RWPE1 (cell line): ENCODE measurements around the gene AGAP1.
"Not testable (repeated sequence)": the region's sequence is repeated elsewhere in the genome, so short reads cannot be mapped to it uniquely, and the experiment has no call there.

Experiments
- CTCF ChIA-PET: fragments of 350-600 bp; sonication (Branson Sonifier 250); formaldehyde crosslinking; extraction: SDS; loops from one replicate; lab custom pipeline; 2021; lab: Yijun Ruan, JAX
- POLR2A ChIA-PET: fragments of 400-600 bp; formaldehyde crosslinking; extraction: SDS; loops from one replicate; lab custom pipeline; 2020; ENCODE audit warnings: antibody characterized with exemption; ENCODE audit not compliant: low non-redundant PET; lab: Yijun Ruan, JAX
- DNase-seq: peaks from one replicate; pipeline ENCODE4 v3.0.0; 2012; ENCODE audit warnings: low spot score
- H3K27ac ChIP-seq: fragments of 450-650 bp; 2 replicates; pipeline ENCODE4 v1.5.1; 2017
- CTCF ChIP-seq: fragments of 450-650 bp; conservative IDR thresholded peaks from 2 replicates; pipeline ENCODE4 v1.5.1; 2017; ENCODE audit warnings: low read depth, mild to moderate bottlenecking

AGAP1 gene

GRCh38 chr2:236088368-236089057 lies 594.7 kb downstream of the AGAP1 start:
- H3K27ac ChIP-seq = no peak overlapping the region
- ChIA-PET CTCF (no interaction called here), POLR2A (no interaction called here)
- TF ChIP-seq CTCF = no peak
- no peak for DNase-seq

GRCh38 chr2:236089271-236090026 lies 595.6 kb downstream of the AGAP1 start:
- POLR2A ChIA-PET = no interaction called here
- TF ChIP-seq CTCF = no peak
- CTCF ChIA-PET = interaction anchor here (0.7 kb wide), 1 partner anchor 44 kb away, joined by 6 read pairs; no protein-coding TSS in a partner anchor
- DNase-seq = no peak
- no peak overlapping the region for H3K27ac ChIP-seq

GRCh38 chr2:236090027-236090382 lies 596.2 kb downstream of the AGAP1 start:
- TF ChIP-seq CTCF = no peak
- CTCF ChIA-PET = interaction anchor here (0.7 kb wide), 1 partner anchor 43 kb away, joined by 6 read pairs; no protein-coding TSS in a partner anchor
- no peak for DNase-seq
- POLR2A ChIA-PET = no interaction called here
- no peak overlapping the region for H3K27ac ChIP-seq

- CTCF ChIA-PET, POLR2A ChIA-PET, H3K27ac ChIP-seq, DNase-seq: not testable (repeated sequence)
These were observed 597.0 kb downstream of the AGAP1 start for GRCh38 chr2:236090826-236091225.

GRCh38 chr2:236092714-236093113 lies 598.9 kb downstream of the AGAP1 start:
- POLR2A ChIA-PET = no interaction called here
- DNase-seq = no peak
- no peak overlapping the region for H3K27ac ChIP-seq
- TF ChIP-seq CTCF = no peak
- CTCF ChIA-PET = no interaction called here

- CTCF ChIA-PET = no interaction called here
- POLR2A ChIA-PET = no interaction called here
- TF ChIP-seq CTCF = no peak
- DNase-seq = no peak
- H3K27ac ChIP-seq = no peak overlapping the region
These were observed 599.3 kb downstream of the AGAP1 start for GRCh38 chr2:236093134-236093533.

GRCh38 chr2:236095504-236095903 lies 601.7 kb downstream of the AGAP1 start:
- ChIA-PET CTCF (no interaction called here), POLR2A (no interaction called here)

More at GRCh38 chr2:236095504-236095903, 601.7 kb downstream of the AGAP1 start:
- no peak overlapping the region for H3K27ac ChIP-seq
- DNase-seq = no peak
- TF ChIP-seq CTCF = no peak
